Neural cell (in vitro differentiated cells): ENCODE results near the gene QDPR. TPM values are rescaled to one million over a fixed set of nuclear protein-coding genes. Genes with fewer than 3 reads are reported as not detected.

Experiments used
- H2AFZ ChIP-seq: fragments of 200-600, 300-800 bp; sonication (generic), shearing (Covaris generic); 2 replicates; pipeline ENCODE4 v1.6.0; 2014; ENCODE audit warnings: low read depth, mild to moderate bottlenecking, antibody characterized with exemption, low read length, moderate library complexity
- H3F3A ChIP-seq: fragments of 200-600 bp; shearing (Covaris generic); 2 replicates; pipeline ENCODE4 v1.6.1; 2016; ENCODE audit warnings: mild to moderate bottlenecking, moderate library complexity, mixed read lengths, antibody characterized with exemption, low read length; ENCODE audit not compliant: insufficient read depth, poor library complexity, severe bottlenecking
- H3K27ac ChIP-seq: fragments of 200-600, 300-800 bp; sonication (generic), shearing (Covaris generic); 2 replicates; pipeline ENCODE4 v1.5.1; 2014; ENCODE audit warnings: mild to moderate bottlenecking, low read length, moderate library complexity
- H3K27me3 ChIP-seq: fragments of 300-800, 200-600 bp; sonication (generic), shearing (Covaris generic); 2 replicates; pipeline ENCODE4 v1.6.0; 2014; ENCODE audit warnings: mild to moderate bottlenecking, low read depth, low read length, moderate library complexity; ENCODE audit not compliant: insufficient read depth
- H3K36me3 ChIP-seq: fragments of 300-800, 200-600 bp; sonication (generic), shearing (Covaris generic); 2 replicates; pipeline ENCODE4 v1.5.1; 2014; ENCODE audit warnings: mild to moderate bottlenecking, antibody characterized with exemption, low read length, moderate library complexity; ENCODE audit not compliant: insufficient read depth
- H3K4me2 ChIP-seq: fragments of 300-800, 200-600 bp; sonication (generic), shearing (Covaris generic); 2 replicates; pipeline ENCODE4 v1.6.0; 2014; ENCODE audit warnings: mild to moderate bottlenecking, low read length
- H3K4me3 ChIP-seq: fragments of 300-800, 200-600 bp; sonication (generic), shearing (Covaris generic); 2 replicates; pipeline ENCODE4 v1.5.1; 2014; ENCODE audit warnings: mild to moderate bottlenecking, low read length, moderate library complexity
- H3K79me2 ChIP-seq: fragments of 200-600 bp; shearing (Covaris generic); replicated peaks from 2 replicates; pipeline ENCODE4 v1.6.0; 2014; ENCODE audit warnings: mild to moderate bottlenecking, low read length, moderate library complexity; ENCODE audit not compliant: insufficient read depth
- H3K9ac ChIP-seq: fragments of 300-800, 200-600 bp; sonication (generic), shearing (Covaris generic); 2 replicates; pipeline ENCODE4 v1.6.1; 2016; ENCODE audit warnings: mild to moderate bottlenecking, low read length, mixed read lengths
- H3K9me2 ChIP-seq: fragments of 200-600 bp; shearing (Covaris generic); 2 replicates; pipeline ENCODE4 v1.6.1; 2016; ENCODE audit warnings: mild to moderate bottlenecking, low read length, mixed read lengths; ENCODE audit not compliant: insufficient read depth
- H3K9me3 ChIP-seq: fragments of 200-600, 300-800 bp; sonication (generic), shearing (Covaris generic); 2 replicates; pipeline ENCODE4 v1.6.1; 2016; ENCODE audit warnings: mild to moderate bottlenecking, mixed run types, low read length, moderate library complexity, mixed read lengths
- H4K20me1 ChIP-seq: fragments of 200-600 bp; shearing (Covaris generic); 2 replicates; pipeline ENCODE4 v1.6.1; 2016; ENCODE audit warnings: mild to moderate bottlenecking, mixed run types; ENCODE audit not compliant: insufficient read depth
- EP300 ChIP-seq: fragments of 450-650 bp; conservative IDR thresholded peaks from 2 replicates; pipeline ENCODE4 v1.6.1; 2014; ENCODE audit warnings: antibody characterized with exemption, mild to moderate bottlenecking, moderate library complexity; ENCODE audit not compliant: poor library complexity, severe bottlenecking
- EZH2 ChIP-seq: fragments of 200-600, 300-800 bp; shearing (Covaris generic), sonication (generic); IDR thresholded peaks from 2 replicates; pipeline ENCODE4 v1.6.1; 2014; ENCODE audit warnings: antibody characterized with exemption, low read length, borderline replicate concordance, mild to moderate bottlenecking; ENCODE audit not compliant: insufficient read depth, poor library complexity, severe bottlenecking
- MXI1 ChIP-seq: fragments of 450-650 bp; conservative IDR thresholded peaks from 2 replicates; pipeline ENCODE4 v1.6.1; 2014; ENCODE audit warnings: antibody characterized with exemption, mild to moderate bottlenecking; ENCODE audit not compliant: poor library complexity, severe bottlenecking
- POLR2AphosphoS5 ChIP-seq: IDR thresholded peaks from 2 replicates; pipeline ENCODE4 v1.6.1; 2012
- RAD21 ChIP-seq: fragments of 450-650 bp; conservative IDR thresholded peaks from 2 replicates; pipeline ENCODE4 v1.6.1; 2014; ENCODE audit warnings: antibody characterized with exemption, mild to moderate bottlenecking, moderate library complexity
- REST ChIP-seq: IDR thresholded peaks from 2 replicates; pipeline ENCODE4 v1.6.1; 2012; ENCODE audit warnings: borderline replicate concordance
- SMC3 ChIP-seq: fragments of 450-650 bp; conservative IDR thresholded peaks from 2 replicates; pipeline ENCODE4 v1.6.1; 2014; ENCODE audit warnings: antibody characterized with exemption, mild to moderate bottlenecking, moderate library complexity; ENCODE audit not compliant: poor library complexity
- TAF1 ChIP-seq: IDR thresholded peaks from 2 replicates; pipeline ENCODE4 v1.6.1; 2012; ENCODE audit warnings: low read depth
- polyA plus RNA-seq: library from polyadenylated mRNA; depleted of rRNA; stranded (reverse); fragments of >200 nt; gene quantifications from 2 replicates; pipeline ENCODE4 v1.2.3, GENCODE V29; 2014
- TF ChIP-seq, protein P1 (sequence below): fragments of 450-650 bp; IDR thresholded peaks from 2 replicates; pipeline ENCODE4 v1.5.1; 2014; ENCODE audit warnings: antibody characterized with exemption, mild to moderate bottlenecking, moderate library complexity; ENCODE audit not compliant: poor library complexity, severe bottlenecking

The QDPR gene
- polyA plus RNA-seq, 1 donor from 2014 or later: 37.3 TPM

DNA sequence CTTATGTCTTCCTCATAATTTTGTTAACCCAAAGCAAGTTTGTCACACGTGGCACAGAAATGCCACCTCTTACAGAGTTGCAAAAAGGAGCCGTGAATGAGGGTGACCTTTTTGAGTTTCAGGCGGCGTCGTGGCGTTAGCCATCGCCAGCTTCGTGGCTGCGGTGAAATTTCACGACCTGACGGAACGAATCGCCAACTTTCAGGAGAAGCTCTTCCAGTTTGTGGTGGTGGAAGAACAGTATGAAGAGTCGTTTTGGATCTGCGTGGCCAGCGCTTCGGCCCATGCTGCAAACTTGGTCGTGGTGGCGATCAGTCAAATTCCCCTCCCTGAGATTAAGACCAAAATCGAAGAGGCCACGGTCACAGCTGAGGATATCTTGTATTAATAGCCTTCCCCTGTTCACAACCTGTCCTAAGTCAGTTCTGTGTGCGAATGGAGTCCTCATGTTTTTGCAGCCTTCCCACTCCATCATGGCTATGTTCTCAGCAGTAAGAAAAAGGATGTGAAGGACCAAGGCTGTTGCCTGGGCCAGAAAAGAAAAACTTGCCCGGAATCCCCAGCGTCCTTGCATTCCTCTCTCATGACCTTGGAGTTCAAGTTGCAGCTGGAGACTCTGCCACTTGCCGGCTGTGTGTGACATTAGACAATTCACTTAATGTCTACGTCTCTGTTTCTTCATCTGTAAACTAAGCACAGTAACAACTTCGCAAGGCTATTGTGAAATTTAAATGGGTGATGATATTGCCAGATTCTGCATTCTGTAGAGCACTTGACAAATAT, 15.0 kb upstream of the QDPR start:
- no peak overlapping the region for H3K4me3 ChIP-seq
- TF ChIP-seq TAF1: no peak
- no peak for TF ChIP-seq POLR2AphosphoS5
- no peak for TF ChIP-seq EZH2
- no peak for TF ChIP-seq RAD21
- no peak for TF ChIP-seq EP300
- no peak for TF ChIP-seq SMC3
- no peak for TF ChIP-seq MXI1
- TF ChIP-seq, protein P1, sequence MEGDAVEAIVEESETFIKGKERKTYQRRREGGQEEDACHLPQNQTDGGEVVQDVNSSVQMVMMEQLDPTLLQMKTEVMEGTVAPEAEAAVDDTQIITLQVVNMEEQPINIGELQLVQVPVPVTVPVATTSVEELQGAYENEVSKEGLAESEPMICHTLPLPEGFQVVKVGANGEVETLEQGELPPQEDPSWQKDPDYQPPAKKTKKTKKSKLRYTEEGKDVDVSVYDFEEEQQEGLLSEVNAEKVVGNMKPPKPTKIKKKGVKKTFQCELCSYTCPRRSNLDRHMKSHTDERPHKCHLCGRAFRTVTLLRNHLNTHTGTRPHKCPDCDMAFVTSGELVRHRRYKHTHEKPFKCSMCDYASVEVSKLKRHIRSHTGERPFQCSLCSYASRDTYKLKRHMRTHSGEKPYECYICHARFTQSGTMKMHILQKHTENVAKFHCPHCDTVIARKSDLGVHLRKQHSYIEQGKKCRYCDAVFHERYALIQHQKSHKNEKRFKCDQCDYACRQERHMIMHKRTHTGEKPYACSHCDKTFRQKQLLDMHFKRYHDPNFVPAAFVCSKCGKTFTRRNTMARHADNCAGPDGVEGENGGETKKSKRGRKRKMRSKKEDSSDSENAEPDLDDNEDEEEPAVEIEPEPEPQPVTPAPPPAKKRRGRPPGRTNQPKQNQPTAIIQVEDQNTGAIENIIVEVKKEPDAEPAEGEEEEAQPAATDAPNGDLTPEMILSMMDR: no peak
- TF ChIP-seq REST: no peak
- H3K9me3 ChIP-seq: no peaks in the 10 kb centered on the region
- no peaks in the 10 kb centered on the region for H3K27me3 ChIP-seq
- no peaks in the 10 kb centered on the region for H3K79me2 ChIP-seq
- no peak overlapping the region for H3K9ac ChIP-seq
- no peak overlapping the region for H2AFZ ChIP-seq
- H3K27ac ChIP-seq: no peak overlapping the region
- H3K36me3 ChIP-seq: no peaks in the 10 kb centered on the region
- no peaks in the 10 kb centered on the region for H3F3A ChIP-seq
- H3K4me2 ChIP-seq: no peak overlapping the region
- no peaks in the 10 kb centered on the region for H3K9me2 ChIP-seq
- no peaks in the 10 kb centered on the region for H4K20me1 ChIP-seq

DNA sequence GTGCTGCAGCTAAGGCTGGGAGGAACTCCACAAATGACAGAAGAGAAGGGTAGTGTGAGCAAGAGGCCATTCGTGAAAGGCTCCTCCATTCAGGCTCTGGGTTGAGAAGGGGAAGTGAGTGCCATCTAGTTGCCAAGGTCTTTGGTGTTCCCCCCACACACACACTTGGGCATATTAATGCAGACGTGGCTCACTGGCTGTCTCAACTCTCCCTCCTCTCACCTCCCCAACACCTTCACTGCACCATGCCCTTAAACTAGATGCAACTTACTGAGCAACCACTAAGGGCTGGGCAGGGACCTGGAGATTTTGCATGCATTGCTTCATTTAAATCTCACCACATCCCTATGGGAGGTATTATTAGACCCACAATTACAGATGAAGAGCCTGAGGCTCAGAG, 11.8 kb upstream of the QDPR start:
- H3K36me3 ChIP-seq: no peaks in the 10 kb centered on the region
- H4K20me1 ChIP-seq: no peaks in the 10 kb centered on the region
- no peaks in the 10 kb centered on the region for H3K9me3 ChIP-seq
- H3K27ac ChIP-seq: no peak overlapping the region
- no peak overlapping the region for H3K4me3 ChIP-seq
- no peak overlapping the region for H3K4me2 ChIP-seq
- H3F3A ChIP-seq: no peaks in the 10 kb centered on the region
- H2AFZ ChIP-seq: no peak overlapping the region
- no peaks in the 10 kb centered on the region for H3K9me2 ChIP-seq
- H3K27me3 ChIP-seq: no peaks in the 10 kb centered on the region
- no peak overlapping the region for H3K9ac ChIP-seq
- TF ChIP-seq RAD21 (no peak), MXI1 (no peak), POLR2AphosphoS5 (no peak), SMC3 (no peak), EZH2 (no peak), TAF1 (no peak)
- TF ChIP-seq, protein P1: no peak
- no peaks in the 10 kb centered on the region for H3K79me2 ChIP-seq
